A549 (cell line): ENCODE measurements around the gene KIAA1671. TPM values are rescaled to one million over a fixed set of nuclear protein-coding genes. Genes with fewer than 3 reads are reported as not detected.

ENCODE experiments used
- ATAC-seq, 2 experiments: fragments of 200-7000 bp in 1 of 2; fragments of >200 bp in 1 of 2; cut with Nextera tagmentation in 1 of 2; cut with Tn5 transposase in 1 of 2; 3 replicates each; pipeline versions ENCODE4 v1.8.0 to v1.9.1; 2018 to 2020; ENCODE audit warnings: mild to moderate bottlenecking in 1 of 2, moderate library complexity in 1 of 2
- CTCF ChIA-PET: fragments of 300-600 bp; sonication (Branson Sonifier 250); formaldehyde crosslinking; extraction: SDS; loops from one replicate; lab custom pipeline; 2021; ENCODE audit warnings: antibody characterized with exemption, inconsistent platforms; lab: Yijun Ruan, JAX
- POLR2A ChIA-PET: fragments of 350-600 bp; formaldehyde crosslinking; extraction: SDS; loops from one replicate; lab custom pipeline; 2021; ENCODE audit warnings: antibody characterized with exemption, inconsistent platforms; lab: Yijun Ruan, JAX
- DNase-seq, 2 experiments: peaks; one replicate each; pipeline versions ENCODE4 v3.0.0 to v3.0.0-alpha.2; 2011 to 2016; ENCODE audit warnings: low read depth in 1 of 2, low spot score in 1 of 2
- FAIRE-seq: peaks from 2 replicates; lab custom pipeline; 2011; peaks lifted over from hg19 to GRCh38; lab: Jason Lieb, UNC
- H3K27ac ChIP-seq, 2 experiments: fragments of >200 bp; sonication (Bioruptor Twin); formaldehyde crosslinking; 3 replicates each; pipeline ENCODE4 v1.5.1; 2016 to 2017
- H3K4me1 ChIP-seq: fragments of >200 bp; sonication (Bioruptor Twin); formaldehyde crosslinking; 3 replicates; pipeline ENCODE4 v1.6.1; 2016
- H3K4me2 ChIP-seq: fragments of >200 bp; sonication (Bioruptor Twin); formaldehyde crosslinking; 3 replicates; pipeline ENCODE4 v1.6.1; 2016
- H3K4me3 ChIP-seq: fragments of >200 bp; sonication (Bioruptor Twin); formaldehyde crosslinking; 3 replicates; pipeline ENCODE4 v1.5.1; 2016
- H3K9me3 ChIP-seq: fragments of >200 bp; sonication (Bioruptor Twin); formaldehyde crosslinking; 3 replicates; pipeline ENCODE4 v1.6.1; 2016
- ATOH8 ChIP-seq: fragments of 250-450 bp; sonication (Bioruptor Pico); IDR thresholded peaks from 2 replicates; pipeline ENCODE4 v1.5.0; 2020; ENCODE audit warnings: low read depth, mild to moderate bottlenecking, moderate library complexity
- CEBPB ChIP-seq, 2 experiments: fragments of >200 bp in 1 of 2; sonication (Bioruptor Twin) in 1 of 2; formaldehyde crosslinking in 1 of 2; IDR thresholded peaks; 2 replicates each; pipeline ENCODE4 v1.6.1; 2012 to 2016
- CHD2 ChIP-seq: fragments of 150-350 bp; IDR thresholded peaks from 2 replicates; pipeline ENCODE4 v1.6.1; 2014; ENCODE audit warnings: low read length; ENCODE audit not compliant: partially characterized antibody
- EHMT2 ChIP-seq: fragments of 200-600 bp; sonication (generic); IDR thresholded peaks from 2 replicates; pipeline ENCODE4 v1.6.1; 2016; ENCODE audit warnings: antibody characterized with exemption, low read depth, mild to moderate bottlenecking, moderate library complexity
- ELK1 ChIP-seq: fragments of 150-350 bp; IDR thresholded peaks from 2 replicates; pipeline ENCODE4 v1.6.1; 2014; ENCODE audit warnings: low read depth, mild to moderate bottlenecking, low read length
- EP300 ChIP-seq, 2 experiments: fragments of >200 bp; sonication (Bioruptor Twin); formaldehyde crosslinking; IDR thresholded peaks; 2 replicates in 1 of 2; 3 replicates in 1 of 2; pipeline ENCODE4 v1.6.1; 2016 to 2017
- HDAC2 ChIP-seq: fragments of 200-600 bp; sonication (generic); IDR thresholded peaks from 2 replicates; pipeline ENCODE4 v1.6.1; 2016
- HES2 ChIP-seq: fragments of >200 bp; sonication (Bioruptor Twin); formaldehyde crosslinking; IDR thresholded peaks from 2 replicates; pipeline ENCODE4 v1.6.1; 2016
- HEYL ChIP-seq: fragments of 250-450 bp; sonication (Bioruptor Pico); IDR thresholded peaks from 2 replicates; pipeline ENCODE4 v1.8.0; 2021; ENCODE audit warnings: mild to moderate bottlenecking, moderate library complexity
- HMGXB4 ChIP-seq: fragments of 250-450 bp; sonication (Bioruptor Pico); IDR thresholded peaks from 2 replicates; pipeline ENCODE4 v1.5.0; 2021; ENCODE audit warnings: mild to moderate bottlenecking, moderate library complexity, borderline replicate concordance
- HOXB13 ChIP-seq: fragments of 250-450 bp; sonication (Bioruptor Pico); IDR thresholded peaks from 2 replicates; pipeline ENCODE4 v1.5.0; 2020; ENCODE audit warnings: low read depth, mild to moderate bottlenecking, moderate library complexity
- JUN ChIP-seq, 2 experiments: fragments of >200 bp; sonication (Bioruptor Twin); formaldehyde crosslinking; IDR thresholded peaks; 2 replicates in 1 of 2; 3 replicates in 1 of 2; pipeline ENCODE4 v1.6.1; 2016 to 2017
- KDM5A ChIP-seq: fragments of 200-600 bp; sonication (generic); IDR thresholded peaks from 2 replicates; pipeline ENCODE4 v1.6.1; 2016; ENCODE audit warnings: antibody characterized with exemption, mild to moderate bottlenecking
- MAFK ChIP-seq: fragments of 450-650 bp; IDR thresholded peaks from 2 replicates; pipeline ENCODE4 v1.6.1; 2014; ENCODE audit not compliant: partially characterized antibody
- MAZ ChIP-seq: fragments of 150-350 bp; IDR thresholded peaks from 2 replicates; pipeline ENCODE4 v1.6.1; 2014; ENCODE audit warnings: antibody characterized with exemption, low read depth, low read length, borderline replicate concordance
- NPAS2 ChIP-seq: fragments of 250-450 bp; sonication (Bioruptor Pico); IDR thresholded peaks from 2 replicates; pipeline ENCODE4 v1.8.0; 2022; ENCODE audit warnings: mild to moderate bottlenecking, moderate library complexity, borderline replicate concordance
- PHF8 ChIP-seq: fragments of 200-600 bp; sonication (generic); IDR thresholded peaks from 2 replicates; pipeline ENCODE4 v1.6.1; 2016; ENCODE audit warnings: low read depth, mild to moderate bottlenecking, antibody characterized with exemption, moderate library complexity, borderline replicate concordance
- POLR2A ChIP-seq: IDR thresholded peaks from 2 replicates; pipeline ENCODE4 v1.6.1; 2012; ENCODE audit warnings: mild to moderate bottlenecking, low read length
- POLR2AphosphoS2 ChIP-seq: conservative IDR thresholded peaks from 2 replicates; pipeline ENCODE4 v1.6.1; 2012; ENCODE audit warnings: low read length, improper control_type of control experiment, inconsistent platforms
- RAD21 ChIP-seq, 2 experiments: fragments of >200 bp in 1 of 2; sonication (Bioruptor Twin) in 1 of 2; formaldehyde crosslinking in 1 of 2; IDR thresholded peaks in 1 of 2; conservative IDR thresholded peaks in 1 of 2; 2 replicates in 1 of 2; 3 replicates in 1 of 2; pipeline ENCODE4 v1.6.1; 2012 to 2018; ENCODE audit warnings: inconsistent platforms in 1 of 2
- RARB ChIP-seq: fragments of 250-450 bp; sonication (Bioruptor Pico); IDR thresholded peaks from 2 replicates; pipeline ENCODE4 v1.8.0; 2021; ENCODE audit warnings: mild to moderate bottlenecking, moderate library complexity
- RCOR1 ChIP-seq: fragments of 150-350 bp; IDR thresholded peaks from 2 replicates; pipeline ENCODE4 v1.6.1; 2014; ENCODE audit warnings: antibody characterized with exemption, low read length, low read depth
- RFX5 ChIP-seq: fragments of 450-650 bp; IDR thresholded peaks from 2 replicates; pipeline ENCODE4 v1.7.1; 2014; ENCODE audit warnings: antibody characterized with exemption, mild to moderate bottlenecking, moderate library complexity
- RNF2 ChIP-seq: fragments of 200-600 bp; sonication (generic); IDR thresholded peaks from 2 replicates; pipeline ENCODE4 v1.6.1; 2016; ENCODE audit warnings: low read depth, mild to moderate bottlenecking, antibody characterized with exemption, moderate library complexity, borderline replicate concordance
- USF2 ChIP-seq: fragments of 450-650 bp; IDR thresholded peaks from 2 replicates; pipeline ENCODE4 v1.6.1; 2014; ENCODE audit warnings: antibody characterized with exemption
- ZNF302 ChIP-seq: fragments of 250-450 bp; sonication (Bioruptor Pico); IDR thresholded peaks from 2 replicates; pipeline ENCODE4 v1.9.0; 2021; ENCODE audit warnings: inconsistent platforms, mild to moderate bottlenecking, moderate library complexity
- whole genome bisulfite sequencing: methylation state at CpG from one replicate; pipeline ENCODE4 v1.1.6; 2017; ENCODE audit errors: missing lambda C conversion rate; 5-methylcytosine and 5-hydroxymethylcytosine counted together
- polyA plus RNA-seq, 4 experiments: library from polyadenylated mRNA; depleted of rRNA in 3 of 4; stranded (reverse); fragments of >200 nt; fragmentation: RNase III in 1 of 4; extraction: RNeasy Plus Mini Kit Qiagen cat#74134 plus additional on column Dnase treatment in 1 of 4; gene quantifications; 2 replicates in 3 of 4; 3 replicates in 1 of 4; pipeline ENCODE4 v1.2.3, GENCODE V29; 2011 to 2017

Gene KIAA1671
- polyA plus RNA-seq, 2 of the 4 experiments (the other 2 are of a cell fraction) = 5.3 to 7.9 TPM

- CTCF ChIA-PET = interaction anchor here (1.0 to 2.8 kb wide), 4 partner anchors 10 to 133 kb away, joined by 3 to 8 read pairs (median 7); no protein-coding TSS in a partner anchor
- 100% methylated on average over 3 of the region's 6 CpGs for WGBS
Measured at GRCh38 chr22:25071720-25072119, 119.2 kb downstream of the KIAA1671 start.

GRCh38 chr22:25072406-25072805 lies 119.9 kb downstream of the KIAA1671 start:
- H3K9me3 ChIP-seq = no peaks in the 10 kb centered on the region
- H3K4me1 ChIP-seq = no peaks in the 10 kb centered on the region
- WGBS = 91% methylated on average over 7 of the region's 7 CpGs
- ATAC-seq (no peak), FAIRE-seq (no peak), DNase-seq (no peak)
- H3K4me2 ChIP-seq = no peak overlapping the region
- TF ChIP-seq HEYL (CRISPR knock-in tag) (no peak), RNF2 (no peak), CHD2 (no peak), POLR2AphosphoS2 (no peak), NPAS2 (CRISPR knock-in tag) (no peak), POLR2A (no peak), JUN (IDR thresholded peaks at IDR 0.05) (no peak), ELK1 (no peak), ATOH8 (no peak), RFX5 (no peak), HMGXB4 (no peak), RCOR1 (no peak), RAD21 (conservative IDR thresholded peaks at IDR 0.05 in 1 of 2, IDR thresholded peaks at IDR 0.05 in 1 of 2) (no peak)
- H3K27ac ChIP-seq = no peak overlapping the region
- CTCF ChIA-PET = interaction anchor here (1.2 to 2.8 kb wide), 3 partner anchors 9 to 134 kb away, joined by 3 to 8 read pairs (median 8); no protein-coding TSS in a partner anchor
- no peak overlapping the region for H3K4me3 ChIP-seq
- POLR2A ChIA-PET = no interaction called here

More at GRCh38 chr22:25071720-25072119, 119.2 kb downstream of the KIAA1671 start:
- no peak for TF ChIP-seq RCOR1
- TF ChIP-seq HOXB13 = no peak
- no peak for TF ChIP-seq CEBPB (IDR thresholded peaks at IDR 0.05)
- TF ChIP-seq MAZ = no peak
- no peak for TF ChIP-seq HDAC2
- no peak for TF ChIP-seq HEYL (CRISPR knock-in tag)
- no peak for TF ChIP-seq ATOH8
- TF ChIP-seq RARB = no peak
- TF ChIP-seq NPAS2 (CRISPR knock-in tag) = no peak
- TF ChIP-seq EP300 (IDR thresholded peaks at IDR 0.05) = no peak
- TF ChIP-seq ELK1 = no peak
- TF ChIP-seq EHMT2 = no peak
- TF ChIP-seq HES2 = no peak
- TF ChIP-seq KDM5A = no peak
- TF ChIP-seq PHF8 = no peak
- no peak for TF ChIP-seq USF2
- no peak for TF ChIP-seq POLR2A
- TF ChIP-seq MAFK = no peak
- TF ChIP-seq ZNF302 (CRISPR knock-in tag) = no peak
- Histone ChIP-seq H3K4me3 (no peak overlapping the region), H3K9me3 (no peaks in the 10 kb centered on the region), H3K27ac (no peak overlapping the region), H3K4me2 (no peak overlapping the region), H3K4me1 (no peaks in the 10 kb centered on the region)
- DNase-seq (no peak), ATAC-seq (no peak), FAIRE-seq (no peak)
- POLR2A ChIA-PET = no interaction called here
